T1000 (cell line): ENCODE data around the gene WFS1.

ENCODE experiments used
- DNase-seq: peaks from one replicate; lab custom pipeline; 2025; ENCODE audit warnings: mixed read lengths; lab: John Stamatoyannopoulos, UW

WFS1 gene

DNA sequence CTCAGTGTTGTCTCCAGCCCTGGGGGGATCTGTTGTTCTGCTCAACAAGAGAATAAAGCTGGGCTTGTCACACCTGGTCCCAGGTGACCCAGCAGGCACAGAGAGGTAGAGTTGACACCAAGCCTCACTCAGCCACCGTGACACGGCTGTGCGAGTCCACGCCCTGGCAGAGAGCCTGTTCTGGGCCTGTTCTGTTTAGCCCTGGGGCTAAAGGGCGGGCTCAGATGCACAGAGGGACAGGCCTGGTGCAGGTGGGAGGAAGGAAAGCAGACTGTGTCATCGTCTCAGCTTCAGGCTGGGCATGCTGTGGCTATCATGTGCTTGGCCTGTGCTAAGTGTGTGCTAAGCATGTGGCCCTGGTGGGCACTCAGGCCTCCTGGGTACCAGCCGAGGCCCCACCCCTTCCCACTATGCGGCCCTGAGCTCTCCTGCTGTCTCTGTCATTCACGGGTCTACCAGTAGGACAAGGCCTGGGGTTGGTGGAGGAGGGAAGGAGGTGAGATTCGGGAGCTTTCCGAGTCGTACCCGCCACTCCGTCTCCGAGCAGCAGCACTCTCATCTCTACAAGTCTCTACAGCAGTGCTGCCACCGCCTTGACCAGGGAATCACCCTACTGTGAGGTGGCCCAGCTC lies 10.8 kb downstream of the WFS1 start:
- no peak for DNase-seq

DNA sequence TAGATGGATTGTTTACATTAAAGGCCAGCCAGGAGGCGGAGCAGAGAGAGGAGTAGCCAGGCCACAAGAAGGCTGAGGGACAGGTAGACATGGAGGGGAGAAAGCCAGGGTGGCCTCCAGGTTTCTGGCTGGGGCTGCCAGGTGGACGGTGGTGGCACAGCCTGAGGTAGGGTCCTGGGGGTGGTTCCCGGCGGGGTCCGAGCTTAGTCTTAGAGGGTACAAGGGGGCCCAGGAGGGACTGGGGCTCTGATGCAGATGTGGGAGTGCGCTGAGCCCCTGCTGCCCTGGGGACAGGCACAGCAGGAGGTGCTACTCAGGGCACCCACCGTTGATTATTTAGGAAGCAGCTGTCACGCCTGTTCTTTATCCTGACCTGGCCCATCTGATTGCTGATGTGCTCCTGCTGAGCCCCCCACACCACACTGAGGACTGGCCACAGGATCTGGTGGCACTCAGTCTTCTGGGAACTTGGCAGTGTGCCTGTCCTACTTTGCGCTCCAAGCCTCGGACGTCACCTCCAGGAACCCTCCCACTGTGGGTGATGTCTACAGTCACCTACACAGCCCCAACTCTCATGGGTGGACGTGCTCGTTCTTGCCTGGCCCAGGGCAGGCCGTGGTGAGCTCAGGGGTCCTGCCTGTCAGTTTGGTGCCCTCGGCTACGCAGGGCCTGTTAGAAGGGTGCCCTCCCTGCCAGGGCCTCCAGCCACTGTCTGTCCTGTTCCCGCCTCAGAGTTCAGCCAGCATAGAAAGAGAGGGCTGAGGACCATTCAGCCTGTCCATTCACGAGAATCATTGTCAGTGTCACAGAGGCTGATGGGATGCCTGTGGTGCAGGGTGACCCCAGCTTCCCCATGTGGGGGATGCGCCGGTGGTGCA lies 12.0 kb downstream of the WFS1 start:
- no peak for DNase-seq

DNA sequence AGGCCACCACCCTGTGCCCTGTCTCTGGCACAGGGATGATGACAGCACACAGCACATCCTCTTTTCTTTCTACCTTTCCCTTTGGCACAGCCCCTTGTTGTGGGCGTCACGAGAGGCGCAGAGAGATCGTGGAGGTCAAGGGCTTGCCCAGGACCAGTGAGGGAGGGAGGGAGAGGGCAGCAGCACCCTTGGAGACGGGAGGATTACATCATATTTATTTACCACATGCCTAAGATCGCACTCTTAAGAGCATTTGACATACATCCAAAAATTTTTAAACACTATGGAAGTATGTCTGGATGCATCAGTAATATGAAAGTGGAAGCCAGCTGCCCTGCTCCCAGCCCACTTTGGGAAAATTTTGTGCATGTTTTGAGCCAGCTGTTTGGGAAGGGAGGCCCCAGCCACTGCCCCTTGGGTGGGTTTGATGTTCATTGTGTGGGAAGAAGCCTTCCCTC lies 12.7 kb downstream of the WFS1 start:
- DNase-seq, result no peak

DNA sequence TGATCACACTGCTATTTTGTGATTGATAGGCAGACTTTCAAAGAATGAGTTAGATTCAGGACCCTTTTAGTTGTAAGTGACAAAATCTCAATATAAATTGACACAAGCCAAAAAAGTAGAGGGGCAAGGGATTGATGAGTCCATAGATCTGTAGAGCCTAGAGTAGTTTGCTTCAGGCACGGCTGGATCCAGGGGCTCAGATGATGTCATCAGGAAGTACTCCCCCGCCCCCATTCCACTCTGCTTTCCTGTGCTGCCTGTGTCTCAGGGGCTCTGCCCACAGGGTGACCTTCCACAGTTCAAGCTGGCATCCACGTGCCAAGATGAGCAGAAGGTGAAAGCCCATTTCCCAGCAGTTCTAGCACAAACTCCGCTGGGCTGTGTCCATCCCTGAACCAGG lies 13.6 kb downstream of the WFS1 start:
- no peak for DNase-seq

DNA sequence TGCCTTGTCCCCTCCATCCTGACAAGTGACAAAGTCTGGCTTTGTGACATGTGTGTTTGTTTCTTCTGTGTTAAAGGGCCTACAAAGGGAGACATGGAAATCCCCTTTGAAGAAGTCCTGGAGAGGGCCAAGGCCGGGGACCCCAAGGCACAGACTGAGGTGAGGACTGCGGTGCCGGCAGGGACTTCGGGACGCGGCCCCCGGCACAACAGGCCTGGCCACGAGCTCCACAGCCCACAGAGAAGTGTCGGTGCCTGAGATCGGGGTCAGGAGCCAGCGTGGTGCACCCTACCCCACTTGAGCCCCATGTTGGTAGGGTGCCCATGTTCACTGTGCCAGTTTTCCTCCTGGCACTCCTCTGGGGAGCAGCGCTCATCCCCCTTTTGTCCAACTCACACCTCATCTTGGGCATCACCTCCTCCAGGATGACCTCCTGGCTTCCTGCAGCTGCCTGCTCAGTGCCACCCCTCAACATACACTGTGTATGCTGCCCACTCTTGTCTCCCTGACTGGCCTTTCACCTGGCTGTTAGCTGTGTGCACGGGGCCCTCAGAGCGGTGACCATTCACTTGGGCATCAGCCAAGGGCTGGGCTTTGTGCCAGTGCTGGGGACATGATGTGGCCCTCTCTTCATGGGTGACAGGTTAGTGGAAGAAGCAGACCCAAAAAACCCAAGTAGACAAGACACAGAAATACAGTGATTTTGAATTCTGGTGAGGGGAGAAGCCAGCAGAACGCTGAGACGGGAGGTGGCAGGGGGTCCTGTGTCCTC lies 17.6 kb downstream of the WFS1 start:
- DNase-seq, result no peak

DNA sequence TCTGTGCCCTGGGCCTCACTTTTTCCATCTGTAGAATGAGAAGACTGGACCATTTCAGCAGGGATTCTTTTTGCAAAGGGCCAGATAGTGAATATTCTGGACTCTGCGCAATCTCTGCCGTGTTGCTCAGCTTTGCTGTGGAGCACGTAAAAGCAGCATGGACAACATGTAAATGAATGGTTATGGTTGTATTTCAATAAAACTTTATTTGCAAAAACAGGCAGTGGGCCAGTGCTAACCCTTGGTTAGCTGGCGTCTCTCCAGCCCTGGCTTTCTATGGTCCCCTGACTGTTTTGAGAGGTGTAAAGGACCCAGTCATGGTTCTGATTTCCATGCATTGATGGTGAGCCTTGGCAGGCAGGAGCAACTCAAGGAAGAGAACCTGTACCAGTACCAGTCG lies 18.7 kb downstream of the WFS1 start:
- no peak for DNase-seq

DNA sequence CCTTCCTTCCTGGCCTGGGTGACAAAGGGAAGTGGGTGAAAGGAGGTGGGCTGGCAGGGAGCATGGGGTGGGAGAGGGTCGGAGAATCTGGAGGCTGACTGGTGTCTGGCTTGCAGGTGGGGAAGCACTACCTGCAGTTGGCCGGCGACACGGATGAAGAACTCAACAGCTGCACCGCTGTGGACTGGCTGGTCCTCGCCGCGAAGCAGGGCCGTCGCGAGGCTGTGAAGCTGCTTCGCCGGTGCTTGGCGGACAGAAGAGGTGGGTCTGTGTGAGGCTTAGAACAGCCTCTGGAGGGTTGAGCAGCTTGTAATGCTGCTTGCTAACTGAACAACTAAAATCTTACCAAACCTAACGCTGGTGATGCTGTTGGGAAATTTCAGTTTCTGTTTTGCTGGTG lies 19.2 kb downstream of the WFS1 start:
- DNase-seq, result no peak

DNA sequence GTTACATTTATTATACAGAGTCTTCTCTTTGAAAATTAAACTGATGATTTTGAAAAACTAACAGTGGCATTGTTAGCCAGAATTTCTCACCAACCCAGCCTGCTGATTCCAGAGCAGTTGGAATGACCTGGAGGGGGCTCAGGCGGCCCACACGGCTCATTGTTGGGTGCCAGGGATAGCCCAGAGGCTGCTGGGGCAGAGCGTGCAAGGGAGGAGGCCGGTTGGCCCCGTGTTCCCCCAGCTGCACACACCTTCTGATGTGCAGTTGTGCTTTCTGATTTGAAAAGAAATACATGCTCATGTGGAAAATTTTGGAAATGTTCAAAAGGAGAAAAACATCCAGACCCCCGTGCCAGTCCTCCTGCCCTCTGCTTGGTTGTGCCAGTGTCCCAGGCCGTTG lies 20.6 kb downstream of the WFS1 start:
- no peak for DNase-seq

DNA sequence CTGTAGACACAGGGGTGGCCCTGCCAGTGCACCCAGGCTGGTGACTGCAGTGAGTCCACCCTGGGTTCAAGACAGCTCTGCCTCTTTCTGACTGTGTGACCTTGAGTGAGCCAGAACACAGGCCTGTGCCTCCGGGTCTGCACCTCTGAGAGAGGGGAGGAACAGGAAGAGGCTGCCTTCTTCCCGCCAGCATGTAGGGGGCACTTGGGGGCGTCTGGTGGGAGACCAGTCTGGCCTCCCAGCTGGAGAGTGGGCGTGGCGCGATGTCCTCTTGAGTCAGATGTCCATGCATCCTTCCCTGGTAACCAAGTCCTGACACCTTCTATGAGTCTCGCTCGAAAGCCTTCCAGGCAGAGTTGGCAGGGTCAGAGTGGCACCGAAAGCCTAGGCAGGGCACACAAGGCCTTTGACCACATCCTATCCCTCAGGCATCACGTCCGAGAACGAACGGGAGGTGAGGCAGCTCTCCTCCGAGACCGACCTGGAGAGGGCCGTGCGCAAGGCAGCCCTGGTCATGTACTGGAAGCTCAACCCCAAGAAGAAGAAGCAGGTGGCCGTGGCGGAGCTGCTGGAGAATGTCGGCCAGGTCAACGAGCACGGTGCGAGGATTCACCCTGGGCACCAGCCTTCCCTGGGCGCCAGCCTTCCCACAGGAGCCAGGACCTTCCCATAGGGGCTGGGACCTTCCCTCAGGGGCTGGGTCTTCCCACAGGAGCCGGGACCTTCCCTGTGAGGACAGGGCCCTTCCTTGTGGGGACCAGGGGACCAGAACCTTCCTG lies 21.3 kb downstream of the WFS1 start:
- DNase-seq, result no peak

DNA sequence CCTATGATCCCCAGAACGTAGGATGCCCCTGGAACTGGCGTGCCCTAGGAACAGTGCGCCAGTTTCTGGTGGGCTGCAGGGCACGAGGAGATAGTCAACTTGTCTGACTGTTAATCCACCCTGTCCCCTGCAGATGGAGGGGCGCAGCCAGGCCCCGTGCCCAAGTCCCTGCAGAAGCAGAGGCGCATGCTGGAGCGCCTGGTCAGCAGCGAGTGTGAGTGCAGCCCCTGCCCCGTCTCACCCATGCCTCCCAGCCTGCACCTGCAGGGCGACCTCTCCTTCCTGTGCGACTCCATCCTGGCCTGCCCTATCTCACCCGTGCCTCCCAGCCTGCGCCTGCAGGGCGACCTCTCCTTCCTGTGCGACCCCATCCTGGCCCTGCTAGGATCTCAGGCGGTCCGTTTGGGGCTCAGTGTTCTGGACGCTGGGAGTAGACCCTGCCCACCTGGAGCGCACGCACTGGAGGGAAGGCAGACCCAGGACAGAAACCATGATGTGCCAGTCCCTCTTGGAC lies 22.2 kb downstream of the WFS1 start:
- no peak for DNase-seq

DNA sequence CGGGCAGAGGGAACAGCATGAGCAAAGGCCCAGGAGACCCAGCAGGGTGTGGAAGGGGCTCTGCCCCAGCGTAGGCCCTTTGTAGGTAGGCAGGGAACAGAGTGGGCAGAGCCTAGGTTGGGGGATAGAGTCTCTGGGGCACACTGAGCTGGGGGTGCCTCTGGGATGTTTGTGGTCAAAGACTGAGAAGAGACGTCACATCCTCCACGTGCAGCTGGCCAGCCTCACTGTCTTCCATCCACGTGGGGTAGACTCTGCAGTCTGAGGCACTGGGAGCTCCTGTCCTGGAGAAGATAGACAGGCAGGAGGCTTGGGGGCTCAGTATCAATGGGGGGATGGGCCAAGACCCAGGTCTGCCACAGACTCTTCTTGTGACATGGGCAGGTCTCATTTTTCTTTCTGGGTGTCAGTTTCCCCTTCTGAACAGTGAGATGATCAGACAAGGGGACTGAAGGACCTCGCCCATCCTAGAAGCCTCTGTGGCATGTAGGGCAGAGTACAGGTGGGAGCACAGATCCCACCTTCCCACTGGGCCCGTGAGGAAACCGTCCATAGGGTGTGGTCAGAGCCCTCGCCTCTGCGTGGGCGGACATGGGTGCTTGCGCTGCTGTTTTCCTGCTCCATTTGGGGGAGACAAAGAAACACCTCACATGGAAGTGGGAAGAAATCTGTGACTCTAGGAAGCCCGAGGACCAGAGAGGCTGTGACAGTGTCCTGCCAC lies 22.9 kb downstream of the WFS1 start:
- no peak for DNase-seq

DNA sequence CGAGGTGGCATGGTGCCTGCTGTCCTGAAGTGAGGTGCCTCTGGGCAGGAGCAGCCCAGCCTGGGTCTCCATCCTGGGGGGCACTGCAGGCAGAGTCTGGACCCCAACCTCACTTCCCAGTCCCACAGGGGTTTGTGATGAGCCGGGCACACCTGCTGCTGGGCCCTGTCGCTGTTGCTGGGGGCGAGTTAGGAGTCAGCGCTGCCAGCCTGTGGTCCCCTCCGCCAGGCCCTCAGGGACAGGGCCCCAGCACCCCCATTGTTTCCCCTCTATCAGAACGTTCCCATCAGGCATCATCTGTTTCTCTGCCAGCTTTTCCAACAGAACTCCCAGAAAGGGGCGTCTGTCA lies 23.4 kb downstream of the WFS1 start:
- DNase-seq, result no peak

DNA sequence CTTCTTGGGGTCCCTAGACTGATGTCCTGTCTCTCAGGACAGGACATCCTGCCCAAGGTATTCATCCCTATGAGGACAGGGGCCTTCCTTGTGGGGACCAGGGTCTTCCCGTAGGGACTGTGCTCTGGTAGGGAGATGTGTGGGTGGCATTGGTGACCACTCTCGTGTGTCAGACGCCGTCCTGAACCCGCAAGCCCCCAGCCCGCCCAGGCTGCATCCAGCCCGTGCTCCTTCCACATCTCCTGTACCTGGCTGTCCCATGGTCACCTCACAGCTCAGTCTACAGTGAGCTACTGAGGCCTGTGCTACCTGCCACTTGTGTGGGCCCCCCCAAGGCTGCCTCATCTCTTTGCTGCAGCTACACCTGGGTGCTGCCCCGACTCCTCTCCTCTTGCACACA lies 24.0 kb downstream of the WFS1 start:
- DNase-seq, result no peak

DNA sequence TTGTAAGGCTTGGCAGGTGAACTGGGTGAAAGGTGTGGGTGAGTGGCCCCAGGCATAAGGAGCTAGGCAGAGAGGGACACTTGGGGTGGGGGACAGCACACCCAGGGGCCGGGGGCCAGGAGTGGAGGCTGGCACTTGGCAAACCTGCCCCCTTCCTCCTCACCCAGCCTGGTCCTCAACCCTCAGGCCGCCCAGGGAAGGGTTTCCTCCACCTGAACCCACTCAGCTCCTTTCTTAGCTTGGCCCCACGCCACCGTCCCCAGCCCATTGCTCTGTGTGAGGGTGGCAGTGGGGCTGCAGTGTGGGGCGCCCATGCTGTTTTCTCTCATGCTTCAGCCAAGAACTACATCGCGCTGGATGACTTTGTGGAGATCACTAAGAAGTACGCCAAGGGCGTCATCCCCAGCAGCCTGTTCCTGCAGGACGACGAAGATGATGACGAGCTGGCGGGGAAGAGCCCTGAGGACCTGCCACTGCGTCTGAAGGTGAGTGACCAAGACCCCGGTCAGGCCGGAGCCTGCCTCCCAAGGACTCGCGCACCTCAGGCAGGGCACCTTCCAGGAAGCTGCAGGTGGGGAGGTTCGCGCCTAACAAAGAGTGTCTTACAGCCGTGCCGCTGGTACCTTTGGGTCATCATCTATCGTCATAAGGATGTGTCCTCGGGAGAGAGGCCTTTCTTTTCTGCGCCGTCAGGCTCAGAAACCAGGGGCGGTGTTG lies 25.2 kb downstream of the WFS1 start:
- DNase-seq, result no peak

DNA sequence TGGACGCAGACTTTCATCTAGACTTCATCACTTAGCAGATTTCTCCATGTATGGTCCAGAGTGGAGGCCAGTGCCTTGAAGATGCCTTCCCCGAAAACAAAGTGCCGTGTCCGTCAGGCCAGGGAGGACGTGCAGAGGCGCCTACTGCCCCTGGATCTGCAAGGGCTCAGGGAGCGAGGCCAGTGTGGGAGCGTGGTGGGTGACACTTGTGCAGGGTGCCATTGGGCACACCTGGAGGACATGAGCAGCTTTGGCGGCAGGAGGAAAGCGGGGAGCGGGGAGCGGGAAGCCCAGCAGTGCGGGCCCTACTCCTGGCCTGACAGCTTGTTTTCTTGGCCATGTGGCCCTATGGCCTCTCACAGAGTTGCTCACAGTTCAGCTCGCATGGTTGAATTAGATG lies 25.8 kb downstream of the WFS1 start:
- no peak for DNase-seq

DNA sequence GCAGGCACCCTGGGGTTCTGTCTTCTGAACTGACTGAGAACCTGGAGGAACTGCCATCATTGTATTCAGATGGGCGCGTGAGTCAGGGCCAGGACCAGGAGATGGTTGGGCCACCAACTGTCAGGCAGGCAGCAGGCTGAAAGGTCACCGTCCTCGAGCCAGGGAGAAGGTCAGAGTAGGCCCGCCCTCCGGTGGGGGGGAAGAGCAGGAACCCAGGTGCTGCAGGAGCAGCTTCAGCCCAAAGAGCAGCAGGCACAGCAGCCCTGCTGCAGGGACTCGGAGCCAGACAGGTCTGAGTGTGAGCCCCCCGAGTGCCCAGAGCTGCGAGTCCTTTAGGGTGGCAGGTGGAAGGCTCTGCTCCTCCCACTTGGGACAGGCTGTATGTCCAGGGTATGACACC lies 26.4 kb downstream of the WFS1 start:
- no peak for DNase-seq

DNA sequence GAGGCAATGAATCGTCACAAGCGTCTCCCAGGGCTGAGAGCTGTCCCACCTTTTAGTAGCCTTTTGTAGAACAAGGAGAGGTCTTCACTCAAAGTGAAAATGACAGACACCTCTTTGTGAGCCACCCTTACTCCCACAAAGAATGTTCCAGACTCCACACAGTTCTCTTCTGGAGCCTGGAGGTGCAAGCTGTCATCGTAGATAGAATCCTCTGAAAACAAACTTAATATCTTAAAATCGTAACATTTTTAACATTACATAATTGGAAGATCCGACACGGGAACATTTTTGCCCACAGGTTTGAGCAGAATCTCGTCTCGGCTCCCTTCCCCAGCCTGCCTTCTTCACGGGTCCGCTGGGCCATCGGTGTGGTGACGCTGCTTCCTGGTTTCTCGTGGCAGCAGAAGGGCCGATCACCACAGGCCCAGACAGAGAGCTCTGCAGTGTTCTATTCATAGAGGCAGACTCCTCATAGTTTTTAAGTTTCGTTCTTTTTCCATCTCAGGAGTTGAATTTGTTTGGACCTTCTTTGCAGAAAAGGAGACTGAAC lies 27.7 kb downstream of the WFS1 start:
- DNase-seq, result no peak

DNA sequence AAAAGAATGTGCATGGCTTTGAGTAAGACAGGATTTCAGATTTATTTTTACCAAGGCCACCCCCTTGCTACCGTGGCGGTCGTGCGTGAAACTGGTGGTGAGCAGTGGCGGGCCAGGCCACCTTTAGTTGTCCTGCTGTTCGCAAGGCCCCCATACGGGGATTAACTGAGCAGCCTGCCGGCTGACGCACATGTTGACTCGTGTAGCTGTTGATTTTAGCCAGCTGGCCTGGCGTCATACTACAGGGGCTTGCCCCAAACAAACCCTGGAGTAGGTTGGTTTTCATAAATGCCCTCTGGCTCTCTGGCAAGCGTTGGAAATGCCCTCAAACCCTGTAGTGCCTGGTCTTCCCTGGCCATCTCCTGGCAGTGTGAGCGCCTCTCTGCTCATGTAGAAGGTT lies 28.4 kb downstream of the WFS1 start:
- DNase-seq, result no peak

DNA sequence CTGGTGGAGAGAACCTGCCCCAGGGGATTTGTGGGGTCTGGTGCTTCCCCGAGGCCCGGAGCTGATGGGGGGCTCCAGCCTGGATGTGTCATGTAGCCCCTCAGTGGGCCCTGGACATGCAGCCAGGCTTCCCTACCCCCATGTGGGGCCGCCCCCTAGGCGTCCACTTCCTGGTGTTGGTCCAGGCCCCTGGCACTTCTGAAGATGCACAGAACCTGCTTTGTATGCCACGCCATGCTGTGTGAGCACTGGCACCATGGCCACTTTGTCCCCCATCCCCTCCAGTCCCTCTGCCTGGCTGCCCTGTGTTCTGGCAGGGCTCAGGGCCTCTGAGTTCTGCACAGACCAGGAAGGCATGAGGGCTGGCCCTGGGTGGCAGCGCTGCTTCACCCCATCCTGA lies 29.2 kb downstream of the WFS1 start:
- DNase-seq, result no peak

DNA sequence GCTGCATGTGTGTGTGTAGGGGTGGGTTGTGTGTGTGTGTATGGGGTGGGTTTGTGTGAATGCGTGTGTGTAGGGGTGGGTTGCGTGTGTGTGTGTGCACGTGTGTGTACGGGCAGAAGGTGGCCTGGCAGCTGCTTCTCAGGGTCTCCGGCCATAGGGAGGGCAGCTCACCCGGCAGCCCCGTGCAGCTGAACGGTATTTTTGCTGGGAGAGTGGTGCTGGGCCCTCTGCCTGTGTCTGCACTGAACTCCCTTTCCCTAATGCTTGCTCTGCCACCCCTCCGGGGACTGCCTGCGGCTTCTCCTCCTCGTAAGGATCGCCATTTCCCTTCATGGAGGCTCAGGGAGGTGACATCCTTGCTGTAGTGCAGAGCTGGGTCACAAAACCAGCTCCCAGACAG lies 30.2 kb downstream of the WFS1 start:
- DNase-seq, result no peak
